Gastrocnemius medialis (tissue), 4 donors: Measurements from ENCODE around the gene HAVCR2. TPM values are rescaled to one million over a fixed set of nuclear protein-coding genes. Genes with fewer than 3 reads are reported as not detected.
"Not testable (repeated sequence)": the region's sequence is repeated elsewhere in the genome, so short reads cannot be mapped to it uniquely, and the experiment has no call there.

Experiments used
- ATAC-seq, 2 donors: fragments of 150-250 bp; one replicate each; pipeline ENCODE4 v1.9.1; 2016
- DNase-seq, 2 donors: peaks; one replicate each; pipeline ENCODE4 v3.0.0-alpha.2; 2019
- H3K27ac ChIP-seq, 4 donors: fragments of 200-600 bp; sonication (generic); 1 replicate in 1 of 4; 2 replicates in 3 of 4; pipeline ENCODE4 v1.5.1; 2016 to 2018; ENCODE audit warnings: mild to moderate bottlenecking in 2 of 4, moderate library complexity in 1 of 4
- H3K27me3 ChIP-seq, 3 donors: fragments of 200-600 bp; sonication (generic) in 2 of 3; 1 replicate in 1 of 3; 2 replicates in 2 of 3; pipeline versions ENCODE4 v1.5.1 to v1.6.0; 2016 to 2019; ENCODE audit warnings: mild to moderate bottlenecking in 1 of 3, moderate library complexity in 1 of 3
- H3K36me3 ChIP-seq, 2 donors: fragments of 200-600 bp; sonication (generic) in 1 of 2; one replicate each; pipeline ENCODE4 v1.5.1; 2017 to 2018
- H3K4me1 ChIP-seq, 2 donors: fragments of 200-600 bp; sonication (generic) in 1 of 2; one replicate each; pipeline ENCODE4 v1.5.1; 2016 to 2017; ENCODE audit warnings: mild to moderate bottlenecking in 2 of 2
- H3K4me3 ChIP-seq, 4 donors: fragments of 200-600 bp; sonication (generic) in 3 of 4; 1 replicate in 1 of 4; 2 replicates in 3 of 4; pipeline ENCODE4 v1.5.1; 2016 to 2019; ENCODE audit warnings: mild to moderate bottlenecking in 2 of 4
- H3K9me3 ChIP-seq, 3 donors: fragments of 200-600 bp; sonication (generic) in 2 of 3; 1 replicate in 1 of 3; 2 replicates in 2 of 3; pipeline ENCODE4 v1.5.1; 2016 to 2019
- POLR2A ChIP-seq, 2 donors: fragments of 450-650 bp; IDR thresholded peaks; one replicate each; pipeline ENCODE4 v1.6.1; 2017; ENCODE audit warnings: antibody characterized with exemption in 2 of 2, mild to moderate bottlenecking in 2 of 2, moderate library complexity in 2 of 2
- in situ Hi-C, 4 donors: fragments of 200-750 bp; cut with MboI; loops; one replicate each; pipeline versions ENCODE4 v1.15.0 to v1.8.0; 2017; ENCODE audit warnings: low sequenced_read_pairs in 4 of 4
- intact Hi-C: fragments of 100-400 bp; cut with DNase I; formaldehyde crosslinking; loops from one replicate; pipeline ENCODE4 v1.15.1; 2023; ENCODE audit warnings: low total_unique reads
- total RNA-seq, 4 donors: library from RNA; depleted of rRNA; stranded (reverse); fragments of >200 nt; gene quantifications; one replicate each; pipeline versions ENCODE4 v1.1.0 to v1.2.3, GENCODE V29; 2016
- TF ChIP-seq, protein P1 (sequence below), 5 experiments: fragments of 450-650 bp in 3 of 5; fragments of 200-600 bp in 2 of 5; sonication (generic) in 2 of 5; IDR thresholded peaks in 4 of 5; conservative IDR thresholded peaks in 1 of 5; 1 replicate in 4 of 5; 2 replicates in 1 of 5; pipeline ENCODE4 v1.5.1; 2016 to 2019; ENCODE audit warnings: antibody characterized with exemption in 5 of 5, mild to moderate bottlenecking in 3 of 5, moderate library complexity in 3 of 5

The HAVCR2 gene
- total RNA-seq, 4 donors from 2014 or later = 1.2 to 5.0 (median 1.6) TPM

DNA sequence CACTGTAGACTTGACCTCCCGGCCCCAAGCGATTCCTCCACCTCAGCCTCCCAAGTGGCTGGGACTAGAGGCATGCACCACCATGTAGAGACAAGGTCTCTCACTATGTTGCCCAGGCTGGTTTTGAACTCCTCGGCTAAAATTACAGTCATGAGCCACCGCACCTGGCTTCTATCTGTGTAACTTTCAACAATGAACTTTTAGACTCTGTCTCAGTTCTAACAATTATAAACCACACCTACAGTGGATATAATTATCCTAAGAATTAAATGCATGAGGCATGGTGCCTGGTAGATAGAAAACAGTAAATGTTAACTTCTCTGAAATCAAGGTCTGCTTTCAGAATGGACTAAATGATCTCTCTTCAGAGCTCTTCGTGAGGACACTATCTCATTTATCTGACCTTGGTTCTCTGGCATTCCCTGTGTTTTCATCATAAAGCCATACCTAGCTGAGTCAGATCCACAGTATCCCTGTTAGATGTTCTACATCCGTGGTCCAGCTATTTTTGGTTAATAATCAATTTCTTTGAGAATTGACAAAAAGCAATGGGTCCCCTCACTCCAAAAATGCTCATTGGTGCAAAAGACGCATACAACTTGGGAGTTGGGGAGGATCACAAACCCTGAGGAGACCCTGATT, 57.1 kb downstream of the HAVCR2 start:
- intact Hi-C loops (no loop called here), in situ Hi-C loops (no loop called here)
- no peaks in the 10 kb centered on the region for H3K9me3 ChIP-seq
- TF ChIP-seq, protein P1, sequence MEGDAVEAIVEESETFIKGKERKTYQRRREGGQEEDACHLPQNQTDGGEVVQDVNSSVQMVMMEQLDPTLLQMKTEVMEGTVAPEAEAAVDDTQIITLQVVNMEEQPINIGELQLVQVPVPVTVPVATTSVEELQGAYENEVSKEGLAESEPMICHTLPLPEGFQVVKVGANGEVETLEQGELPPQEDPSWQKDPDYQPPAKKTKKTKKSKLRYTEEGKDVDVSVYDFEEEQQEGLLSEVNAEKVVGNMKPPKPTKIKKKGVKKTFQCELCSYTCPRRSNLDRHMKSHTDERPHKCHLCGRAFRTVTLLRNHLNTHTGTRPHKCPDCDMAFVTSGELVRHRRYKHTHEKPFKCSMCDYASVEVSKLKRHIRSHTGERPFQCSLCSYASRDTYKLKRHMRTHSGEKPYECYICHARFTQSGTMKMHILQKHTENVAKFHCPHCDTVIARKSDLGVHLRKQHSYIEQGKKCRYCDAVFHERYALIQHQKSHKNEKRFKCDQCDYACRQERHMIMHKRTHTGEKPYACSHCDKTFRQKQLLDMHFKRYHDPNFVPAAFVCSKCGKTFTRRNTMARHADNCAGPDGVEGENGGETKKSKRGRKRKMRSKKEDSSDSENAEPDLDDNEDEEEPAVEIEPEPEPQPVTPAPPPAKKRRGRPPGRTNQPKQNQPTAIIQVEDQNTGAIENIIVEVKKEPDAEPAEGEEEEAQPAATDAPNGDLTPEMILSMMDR (IDR thresholded peaks at IDR 0.05 in 4 of 5, conservative IDR thresholded peaks at IDR 0.05 in 1 of 5) = no peak
- TF ChIP-seq POLR2A (IDR thresholded peaks at IDR 0.05) = no peak
- no peak overlapping the region for H3K4me3 ChIP-seq
- H3K36me3 ChIP-seq = no peaks in the 10 kb centered on the region
- H3K27ac ChIP-seq = no peak overlapping the region
- no peaks in the 10 kb centered on the region for H3K27me3 ChIP-seq
- DNase-seq = no peak
- ATAC-seq = no peak
- no peaks in the 10 kb centered on the region for H3K4me1 ChIP-seq

DNA sequence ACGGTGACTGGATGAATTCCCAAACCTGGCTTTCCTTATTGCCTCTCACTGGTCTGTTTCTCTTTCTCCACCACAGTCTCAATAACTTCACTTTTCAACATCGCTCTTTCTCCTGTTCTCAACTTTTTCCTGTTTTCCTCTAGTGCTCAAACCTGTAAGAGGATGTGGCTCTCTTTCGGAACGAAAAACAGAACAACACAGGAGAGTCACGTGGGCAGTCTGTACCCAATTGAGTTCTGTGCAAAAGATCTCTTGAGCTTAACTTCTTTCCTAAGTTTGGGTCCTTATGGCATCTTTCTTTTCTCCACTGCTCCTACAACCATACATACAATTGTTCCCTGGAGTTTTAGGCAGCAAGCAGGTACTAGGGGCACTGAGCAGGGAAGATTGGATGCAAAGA, 58.8 kb downstream of the HAVCR2 start:
- H3K27ac ChIP-seq = no peak overlapping the region
- no peaks in the 10 kb centered on the region for H3K27me3 ChIP-seq
- in situ Hi-C loops (no loop called here), intact Hi-C loops (no loop called here)
- H3K36me3 ChIP-seq = no peaks in the 10 kb centered on the region
- ATAC-seq (no peak), DNase-seq (no peak)
- H3K4me3 ChIP-seq = no peak overlapping the region
- H3K9me3 ChIP-seq = no peaks in the 10 kb centered on the region
- no peak for TF ChIP-seq POLR2A (IDR thresholded peaks at IDR 0.05)
- TF ChIP-seq, protein P1 (IDR thresholded peaks at IDR 0.05 in 4 of 5, conservative IDR thresholded peaks at IDR 0.05 in 1 of 5) = no peak
- no peaks in the 10 kb centered on the region for H3K4me1 ChIP-seq

DNA sequence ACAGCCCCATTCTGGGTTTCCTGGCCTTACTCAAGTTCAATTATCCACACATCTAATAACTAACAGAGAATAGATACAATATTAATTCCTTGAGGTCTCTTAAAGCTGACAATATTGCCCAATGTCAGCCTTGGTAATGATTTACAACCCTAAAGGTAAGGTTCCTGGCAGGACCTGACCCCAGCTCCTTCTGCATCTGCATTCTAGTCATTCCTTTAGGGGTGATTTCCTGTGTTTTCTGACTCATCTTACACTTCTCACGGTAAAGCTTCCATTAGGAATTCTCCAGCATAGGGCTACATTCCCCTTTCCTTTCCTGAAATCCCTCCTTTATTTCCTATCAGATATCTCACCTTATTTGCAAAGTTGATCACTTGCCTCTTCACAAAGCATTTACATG, 59.2 kb downstream of the HAVCR2 start:
- DNase-seq (no peak), ATAC-seq (no peak)
- Histone ChIP-seq H3K27me3 (no peaks in the 10 kb centered on the region), H3K9me3 (no peaks in the 10 kb centered on the region), H3K27ac (no peak overlapping the region), H3K4me3 (no peak overlapping the region), H3K36me3 (no peaks in the 10 kb centered on the region), H3K4me1 (no peaks in the 10 kb centered on the region)
- TF ChIP-seq, protein P1 (IDR thresholded peaks at IDR 0.05 in 4 of 5, conservative IDR thresholded peaks at IDR 0.05 in 1 of 5) = no peak
- TF ChIP-seq POLR2A (IDR thresholded peaks at IDR 0.05) = no peak
- intact Hi-C loops = no loop called here
- in situ Hi-C loops = no loop called here

DNA sequence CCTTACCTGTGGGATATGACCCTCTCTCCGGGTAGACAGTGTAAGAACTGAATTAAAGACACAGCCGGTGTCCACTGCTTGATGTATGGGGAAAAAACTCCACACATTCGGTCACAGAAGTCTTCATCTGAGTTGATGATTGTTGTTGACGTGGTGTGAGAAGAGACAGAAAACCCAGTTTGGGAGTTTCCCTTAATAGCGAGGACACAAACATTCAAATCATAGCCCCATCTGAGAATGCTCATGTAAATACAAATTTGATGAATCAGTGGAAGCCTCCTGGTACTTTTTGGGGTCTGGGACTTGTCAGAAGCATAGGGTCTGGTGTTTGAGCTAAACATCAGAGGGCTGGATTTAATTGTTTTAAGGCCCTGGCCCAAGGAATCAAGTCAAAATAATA, 60.9 kb downstream of the HAVCR2 start:
- no peak overlapping the region for H3K4me3 ChIP-seq
- no peak for DNase-seq
- H3K27me3 ChIP-seq = no peaks in the 10 kb centered on the region
- no peak for TF ChIP-seq POLR2A (IDR thresholded peaks at IDR 0.05)
- TF ChIP-seq, protein P1 (IDR thresholded peaks at IDR 0.05 in 4 of 5, conservative IDR thresholded peaks at IDR 0.05 in 1 of 5) = no peak
- ATAC-seq = no peak
- H3K4me1 ChIP-seq = no peaks in the 10 kb centered on the region
- in situ Hi-C loops = no loop called here
- intact Hi-C loops = no loop called here
- no peak overlapping the region for H3K27ac ChIP-seq
- no peaks in the 10 kb centered on the region for H3K36me3 ChIP-seq
- H3K9me3 ChIP-seq = no peaks in the 10 kb centered on the region

DNA sequence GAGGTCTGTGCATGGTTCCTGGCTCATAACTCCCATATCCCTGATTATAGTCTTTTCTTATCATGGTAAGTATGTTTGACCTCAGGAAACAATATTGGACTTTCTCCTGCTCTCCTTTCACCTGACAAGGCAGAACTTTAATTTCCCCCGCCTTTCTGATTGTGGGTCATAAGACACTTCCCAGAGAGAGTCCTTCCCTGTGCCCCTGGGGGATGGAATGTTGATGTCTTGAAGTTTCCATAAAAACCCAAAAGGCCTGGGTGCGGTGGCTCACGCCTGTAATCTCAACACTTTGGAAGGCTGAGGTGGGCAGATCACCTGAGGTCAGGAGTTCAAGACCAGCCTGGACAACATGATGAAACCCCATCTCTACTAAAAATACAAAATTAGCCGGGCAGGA, 61.8 kb downstream of the HAVCR2 start:
- H3K27ac ChIP-seq, ATAC-seq, DNase-seq, intact Hi-C loops, H3K36me3 ChIP-seq, H3K4me3 ChIP-seq, H3K4me1 ChIP-seq, H3K27me3 ChIP-seq, in situ Hi-C loops, H3K9me3 ChIP-seq: not testable (repeated sequence)
